KBM-7 (cell line): ENCODE measurements around the gene KLRD1.
"Not testable (repeated sequence)": the region's sequence is repeated elsewhere in the genome, so short reads cannot be mapped to it uniquely, and the experiment has no call there.

Source experiments
- DNase-seq: peaks from one replicate; pipeline ENCODE4 v3.0.0-alpha.2; 2015
- in situ Hi-C: fragments of 300-500 bp; cut with MboI; formaldehyde crosslinking; loops from 2 replicates; pipeline ENCODE4 v1.14.3; 2020; ENCODE audit warnings: low sequenced_read_pairs, low pct_unique_long_range_greater_than_20kb, mixed read lengths

KLRD1 gene

GRCh38 chr12:10365696-10366405, 58.2 kb downstream of the KLRD1 start:
- DNase-seq: peak; percentile 15
- in situ Hi-C loops: no loop called here

GRCh38 chr12:10366875-10367274, 59.2 kb downstream of the KLRD1 start:
- DNase-seq: peak; percentile 60

DNA sequence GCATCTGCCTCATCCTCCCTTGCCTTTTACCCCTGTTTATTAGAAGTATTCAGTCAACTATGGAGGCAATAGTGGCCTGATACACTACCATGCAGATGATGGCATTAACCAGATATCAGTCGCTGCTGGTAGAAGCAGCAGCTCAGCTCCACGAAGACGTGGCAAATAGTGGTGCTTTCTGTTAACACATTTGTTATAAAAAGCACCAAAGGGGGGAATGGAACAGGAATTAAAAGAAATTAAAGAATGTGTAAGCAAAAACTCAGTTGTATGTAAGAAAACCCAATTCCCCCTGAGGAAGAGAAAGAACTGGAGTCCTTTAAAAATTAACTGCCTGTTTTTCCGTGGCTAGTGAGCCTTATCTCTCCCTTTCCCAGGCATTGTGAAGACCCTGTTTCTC, 60.0 kb downstream of the KLRD1 start:
- in situ Hi-C loops: not testable (repeated sequence)

More at GRCh38 chr12:10366875-10367274, 59.2 kb downstream of the KLRD1 start:
- in situ Hi-C loops: no loop called here

DNA sequence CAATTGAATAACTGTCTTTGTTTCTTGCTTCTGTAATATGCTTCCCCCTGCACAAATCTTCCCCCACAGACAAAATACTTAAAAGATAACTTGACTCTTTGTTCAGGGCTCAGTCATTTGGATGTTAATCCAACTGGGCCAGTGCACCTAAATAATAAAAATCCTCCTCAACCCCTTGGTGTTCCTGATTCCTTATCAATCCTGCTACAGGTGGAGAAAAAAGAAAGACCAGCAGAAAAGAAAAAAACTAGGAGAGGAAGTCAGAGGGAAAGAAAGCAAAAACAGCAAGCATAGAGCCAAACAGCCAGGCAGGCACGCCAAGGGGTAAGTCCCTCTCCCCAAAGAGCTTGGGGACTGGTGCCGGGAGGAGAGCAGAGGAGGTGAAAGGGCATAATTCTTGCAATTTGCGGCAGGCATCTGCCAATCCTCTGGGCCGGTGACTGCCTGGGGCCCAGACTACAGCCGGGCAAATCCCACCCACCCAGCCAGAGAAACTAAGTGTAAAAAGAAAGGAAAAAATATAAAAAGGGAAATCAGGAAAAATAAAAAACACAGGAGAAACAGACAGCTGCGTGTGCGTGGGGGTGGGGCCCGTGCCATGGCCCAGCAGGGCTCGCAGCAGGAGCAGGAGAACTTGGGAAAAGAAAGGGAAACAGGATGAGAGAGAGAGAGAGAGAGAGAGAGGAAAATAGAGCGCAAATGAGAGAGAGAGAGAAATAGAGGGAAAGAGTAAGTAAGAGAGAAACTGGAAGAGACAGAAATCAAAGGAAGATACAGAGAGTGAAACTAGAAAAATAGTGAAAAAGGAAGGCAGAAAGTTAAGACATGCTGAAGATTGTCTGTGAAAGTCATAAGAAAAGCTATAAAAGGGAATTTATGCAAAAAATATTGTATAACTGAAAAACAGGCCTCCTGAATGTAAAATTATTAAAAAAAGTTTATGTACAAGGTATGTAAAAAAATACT, 60.8 kb downstream of the KLRD1 start:
- no peak for DNase-seq
- in situ Hi-C loops: no loop called here

More for the DNA sequence above, 60.0 kb downstream of the KLRD1 start:
- not testable (repeated sequence) for DNase-seq

DNA sequence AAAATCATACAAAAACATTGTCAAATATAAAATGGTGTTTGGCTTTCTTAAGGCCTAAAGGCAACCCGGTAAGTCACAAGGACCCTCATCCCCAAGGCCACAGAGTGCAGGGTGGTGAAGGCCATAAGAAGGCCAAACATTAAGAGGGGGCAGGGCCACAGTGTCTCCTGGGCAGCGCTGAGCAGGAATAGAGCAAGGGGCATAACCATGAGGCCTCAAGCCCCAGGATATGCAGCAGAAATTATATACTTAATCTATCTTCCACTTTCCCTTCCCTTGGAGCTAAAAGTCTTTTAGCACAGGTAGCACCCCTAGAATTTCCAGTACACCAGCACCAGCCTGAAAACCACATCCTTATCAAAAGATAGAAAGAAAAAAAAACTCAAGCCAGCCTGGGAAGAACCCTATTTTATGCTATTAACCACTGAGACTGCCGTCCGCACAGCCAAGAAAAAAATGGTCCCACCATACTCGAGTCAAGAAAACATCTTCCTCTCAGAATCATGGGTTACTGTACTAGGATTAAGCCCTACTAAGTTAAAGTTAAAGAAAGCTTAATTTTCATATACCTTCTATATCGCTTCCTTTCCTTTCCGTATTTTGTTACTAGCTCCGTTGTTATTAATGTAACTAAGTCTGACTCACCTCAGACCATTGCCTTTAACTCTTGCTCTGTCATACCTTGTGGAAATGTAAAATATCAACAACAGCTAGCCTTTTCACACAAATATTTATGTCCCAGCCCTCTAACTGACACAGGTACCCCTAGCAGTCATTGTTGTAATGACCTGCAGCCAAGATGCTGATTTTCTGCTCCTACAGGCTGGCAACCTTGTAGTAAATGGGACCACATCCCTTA, 62.1 kb downstream of the KLRD1 start:
- in situ Hi-C loops: no loop called here
- DNase-seq: no peak

- in situ Hi-C loops: not testable (repeated sequence)
- peak; percentile 43 for DNase-seq
These were observed 64.3 kb downstream of the KLRD1 start for GRCh38 chr12:10371893-10372535.

DNA sequence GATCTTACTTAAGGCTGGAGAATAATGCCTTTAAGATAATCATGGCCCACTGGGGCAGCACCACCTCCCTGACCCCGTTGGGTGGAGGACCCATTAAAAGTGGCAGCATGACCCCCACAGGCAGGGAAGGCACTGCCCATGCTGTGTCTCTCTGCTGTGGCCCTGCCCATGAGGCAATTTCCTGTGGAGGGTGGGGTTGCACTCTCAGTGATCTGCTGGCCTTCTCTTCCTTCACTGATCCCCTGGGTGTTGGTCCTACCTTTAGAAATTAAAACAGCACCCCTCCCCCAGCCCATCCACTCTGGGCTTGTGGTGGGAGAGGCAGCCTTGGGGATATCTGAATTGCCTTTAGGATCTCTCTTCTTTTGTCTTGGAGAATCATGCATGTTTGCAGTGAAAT, 64.9 kb downstream of the KLRD1 start:
- in situ Hi-C loops: no loop called here
- peak; percentile 30 for DNase-seq

DNA sequence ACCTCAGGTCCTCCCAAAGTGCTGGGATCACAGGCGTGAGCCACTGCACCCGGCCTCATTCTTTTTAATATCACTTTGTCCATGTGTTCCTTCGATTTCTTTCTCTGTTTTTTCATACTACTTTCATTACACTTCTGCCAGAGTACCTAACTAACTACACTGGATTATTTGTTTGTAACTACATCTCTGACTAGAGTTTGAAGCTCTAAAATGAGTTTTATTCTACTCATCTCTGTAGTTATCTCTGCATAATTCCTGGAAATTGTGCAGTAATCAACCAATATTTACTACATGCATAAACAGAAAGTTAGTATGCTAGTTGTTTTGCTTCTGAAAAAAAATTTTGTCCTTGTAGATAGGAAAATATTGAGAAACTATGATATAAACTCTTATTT, 67.0 kb downstream of the KLRD1 start:
- DNase-seq: no peak

GRCh38 chr12:10378737-10379136, 71.1 kb downstream of the KLRD1 start:
- DNase-seq, in situ Hi-C loops: not testable (repeated sequence)

More for the DNA sequence above, 67.0 kb downstream of the KLRD1 start:
- in situ Hi-C loops: no loop called here
